Activated T-helper 1 cell treated with anti-CD3 and anti-CD28 coated beads, Interleukin-2, amount 50 U/mL, for 16 hours (primary cell): Measurements from ENCODE around the gene ZSWIM9.
A peak's percentile ranks its signal among the peaks of the same experiment; 100 is the strongest.

Experiments used
- DNase-seq, 2 donors: peaks; one replicate each; pipeline ENCODE4 v3.0.0-alpha.2; 2020; ENCODE audit warnings: low read depth in 1 of 2, low spot score in 1 of 2

ZSWIM9 gene

DNA sequence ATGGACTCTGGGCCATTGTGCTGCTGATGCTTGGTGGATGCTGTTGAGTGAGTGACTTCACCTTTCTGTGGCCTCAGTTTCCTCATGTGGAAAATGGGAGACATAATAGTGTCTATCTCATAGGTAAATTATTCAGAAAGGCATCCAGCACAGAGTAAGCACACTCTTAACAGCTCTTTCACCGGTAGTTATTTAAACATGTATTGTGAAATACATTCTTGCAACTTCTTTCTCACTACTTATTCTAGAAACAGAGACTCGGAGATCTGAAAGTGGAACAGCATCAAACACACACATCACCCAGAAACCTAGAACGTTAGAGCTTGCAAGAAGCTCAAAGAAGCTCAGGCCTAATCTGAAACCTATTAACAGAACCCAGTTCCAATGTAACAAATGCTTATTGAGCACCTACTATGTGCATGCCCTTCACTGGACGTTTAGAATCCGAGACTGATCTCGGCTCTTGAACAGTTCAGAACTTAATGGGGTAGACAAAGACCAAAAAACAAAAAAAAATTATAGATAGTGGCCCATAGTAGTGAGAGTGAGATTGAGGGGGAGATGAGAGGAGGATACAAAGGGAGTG lies 4.1 kb downstream of the ZSWIM9 start:
- DNase-seq, result no peak

DNA sequence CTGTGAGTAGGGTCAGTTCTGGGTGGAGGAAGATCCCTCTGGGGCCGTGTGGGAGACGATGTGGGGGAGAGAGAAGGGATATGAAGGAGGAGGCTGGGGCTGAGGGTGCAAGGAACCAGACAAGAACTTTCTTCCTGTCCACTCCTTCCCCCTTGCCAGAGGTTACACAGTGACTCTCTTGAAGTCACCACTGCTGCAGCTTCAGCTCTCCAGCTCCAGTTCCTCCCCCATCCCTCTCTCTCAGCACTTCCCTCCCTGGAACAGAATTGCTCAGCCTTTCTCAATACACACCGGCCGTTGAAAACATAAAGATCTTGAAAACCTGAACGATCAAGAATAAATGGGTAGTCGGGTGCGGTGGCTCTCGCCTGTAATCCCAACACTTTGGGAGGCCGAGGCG lies 5.1 kb downstream of the ZSWIM9 start:
- no peak for DNase-seq

GRCh38 chr19:48176226-48176625 lies 5.7 kb downstream of the ZSWIM9 start:
- no peak for DNase-seq

DNA sequence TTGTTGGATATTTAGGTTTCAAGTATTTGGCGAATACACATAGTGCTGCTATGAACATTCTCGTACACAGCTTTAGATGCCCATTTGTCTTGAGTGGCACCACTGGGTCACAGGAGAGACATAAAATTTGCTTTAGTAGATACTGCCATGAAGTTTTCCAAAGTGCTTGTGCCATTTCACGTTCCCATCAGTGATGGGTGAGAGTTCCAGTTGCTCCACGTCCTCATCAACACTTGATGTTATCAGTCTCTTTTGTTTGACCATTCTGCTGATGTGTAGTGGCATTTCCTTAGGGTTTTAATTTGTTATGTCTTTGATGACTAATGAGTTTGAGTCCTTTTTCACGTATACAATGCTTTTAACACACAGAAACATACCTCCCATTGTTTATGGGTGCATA lies 11.0 kb downstream of the ZSWIM9 start:
- DNase-seq, result no peak

DNA sequence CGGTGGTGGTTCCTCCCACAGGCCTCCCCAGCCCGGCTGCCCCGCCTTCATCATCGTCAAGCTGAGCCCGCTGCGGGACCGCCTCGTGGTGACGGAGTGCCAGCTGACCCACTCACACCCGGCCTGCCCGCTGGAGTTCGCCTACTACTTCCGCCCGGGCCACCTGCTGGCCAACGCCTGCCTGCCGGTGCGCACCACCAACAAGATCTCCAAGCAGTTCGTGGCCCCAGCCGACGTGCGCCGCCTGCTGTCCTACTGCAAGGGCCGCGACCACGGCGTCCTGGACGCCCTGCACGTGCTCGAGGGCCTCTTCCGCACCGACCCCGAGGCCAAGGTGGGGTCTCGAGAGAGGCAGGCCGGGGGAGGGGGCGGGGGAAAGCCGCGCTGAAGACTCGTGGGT lies 12.0 kb downstream of the ZSWIM9 start:
- DNase-seq, result no peak

DNA sequence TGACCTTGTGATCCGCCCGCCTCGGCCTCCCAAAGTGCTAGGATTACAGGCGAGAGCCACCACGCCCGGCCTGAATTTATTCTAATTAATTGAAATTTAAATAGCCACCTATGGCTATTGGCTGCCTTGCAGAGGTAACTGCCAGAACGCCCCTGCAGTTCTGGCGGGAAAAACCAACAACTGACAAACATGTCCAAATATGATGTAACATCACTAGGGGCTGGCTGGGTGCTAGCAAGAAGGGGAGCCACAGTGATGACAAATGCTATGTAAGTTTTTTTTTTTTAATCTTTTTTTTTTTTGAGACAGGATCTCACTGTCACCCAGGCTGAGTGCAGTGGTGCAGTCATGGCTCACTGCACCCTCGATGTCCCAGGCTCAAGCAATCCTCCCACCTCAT lies 12.9 kb downstream of the ZSWIM9 start:
- DNase-seq, result no peak

DNA sequence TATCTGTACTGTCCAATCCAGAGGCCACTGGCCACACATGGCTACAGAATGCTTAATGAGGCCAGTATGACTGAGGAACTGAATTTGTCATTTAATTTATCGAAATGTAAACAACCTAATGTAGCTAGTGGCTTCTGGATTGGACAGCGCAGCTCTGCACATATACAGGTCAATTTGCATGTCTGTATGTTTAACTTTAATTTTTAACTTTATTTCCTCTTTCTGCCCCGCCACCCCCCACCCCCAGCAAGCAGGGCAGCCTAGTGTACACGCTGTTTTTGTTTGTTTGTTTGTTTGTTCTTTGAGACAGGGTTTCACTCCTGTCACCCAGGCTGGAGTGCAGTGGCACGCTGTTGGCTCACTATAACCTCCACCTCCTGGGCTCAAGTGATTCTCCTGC lies 15.5 kb downstream of the ZSWIM9 start:
- no peak for DNase-seq

DNA sequence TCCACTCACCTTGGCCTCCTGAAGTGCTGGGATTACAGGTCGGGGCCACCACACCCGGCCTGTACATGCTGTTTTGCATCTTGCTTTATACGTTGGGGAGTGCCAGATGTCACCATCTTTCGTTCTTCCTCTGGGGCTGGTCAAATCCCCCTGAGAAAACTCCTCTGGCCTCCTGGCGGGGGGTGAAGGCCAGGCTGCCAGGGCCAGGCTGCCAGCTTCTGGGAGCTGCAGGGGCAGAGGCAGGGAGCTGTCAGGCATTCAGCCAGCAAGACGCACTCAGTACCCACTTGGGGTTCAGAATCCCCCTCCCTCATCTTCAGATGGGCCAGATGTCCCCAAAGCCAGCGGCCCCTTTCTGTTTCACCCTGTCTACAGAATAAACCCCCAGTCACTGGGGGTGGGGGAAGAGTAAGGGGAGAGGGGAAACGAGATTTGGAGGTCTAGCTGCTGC lies 16.1 kb downstream of the ZSWIM9 start:
- DNase-seq, result no peak

- DNase-seq, result peak; percentile 22 to 52
Measured at GRCh38 chr19:48190288-48190884, 19.9 kb downstream of the ZSWIM9 start.

DNA sequence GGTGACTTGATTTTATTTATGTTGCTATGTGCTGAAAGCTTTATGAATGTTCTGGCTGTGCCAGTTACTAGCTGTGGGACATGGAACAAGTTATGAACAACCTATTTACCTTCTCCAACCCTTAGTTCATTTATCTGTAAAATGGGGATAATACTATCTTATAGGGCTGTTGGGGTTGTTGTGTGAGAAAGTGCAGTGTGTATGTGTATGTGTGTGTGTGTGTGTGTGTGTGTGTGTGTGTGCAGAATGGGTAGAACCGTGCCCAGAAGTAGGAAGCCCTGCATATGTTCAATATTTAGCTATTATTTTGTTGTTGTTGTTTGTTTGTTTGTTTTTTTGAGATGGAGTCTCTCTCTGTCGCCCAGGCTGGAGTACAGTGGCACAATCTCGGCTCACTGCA lies 20.4 kb downstream of the ZSWIM9 start:
- DNase-seq, result no peak

GRCh38 chr19:48192750-48193149 lies 22.3 kb downstream of the ZSWIM9 start:
- DNase-seq, result no peak

DNA sequence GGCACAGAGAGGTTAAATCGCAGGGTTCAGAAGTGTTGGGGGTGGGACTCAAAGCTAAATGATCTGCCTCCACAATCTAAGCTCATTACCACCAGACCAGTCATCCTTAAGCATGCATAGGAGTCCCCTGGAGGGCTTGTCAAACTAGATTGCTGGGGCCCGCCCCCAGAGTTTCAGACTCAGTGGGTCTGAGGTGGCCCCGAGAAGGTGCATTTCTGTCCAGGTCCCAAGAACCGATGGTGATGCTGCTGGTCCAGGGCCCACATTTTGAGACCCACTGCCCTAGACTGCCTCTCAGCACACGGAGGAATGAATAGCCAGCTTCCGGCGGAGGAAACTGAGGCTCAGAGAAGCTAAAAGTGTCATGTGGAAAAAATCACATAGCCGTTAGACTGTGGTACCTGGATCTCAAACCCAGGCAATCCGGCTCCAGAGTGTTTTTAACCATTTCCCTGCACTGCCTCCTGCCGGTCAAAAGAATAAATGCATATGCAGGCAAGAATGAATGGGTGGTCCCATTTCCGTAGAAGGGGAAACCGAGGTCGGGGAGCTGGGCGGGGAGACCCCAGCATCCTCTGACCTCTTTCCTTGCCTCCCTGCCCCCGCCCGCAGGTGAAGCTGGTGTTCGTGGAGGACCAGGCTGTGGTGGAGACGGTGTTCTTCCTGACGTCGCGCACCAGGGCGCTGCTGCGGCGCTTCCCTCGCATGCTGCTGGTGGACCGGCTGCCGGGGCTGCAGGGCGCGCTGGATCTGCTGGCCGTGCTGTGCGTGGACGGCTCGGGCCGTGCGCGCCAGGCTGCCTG lies 23.8 kb downstream of the ZSWIM9 start:
- no peak for DNase-seq

- DNase-seq, result no peak
Measured at GRCh38 chr19:48194844-48195830, 24.7 kb downstream of the ZSWIM9 start.

DNA sequence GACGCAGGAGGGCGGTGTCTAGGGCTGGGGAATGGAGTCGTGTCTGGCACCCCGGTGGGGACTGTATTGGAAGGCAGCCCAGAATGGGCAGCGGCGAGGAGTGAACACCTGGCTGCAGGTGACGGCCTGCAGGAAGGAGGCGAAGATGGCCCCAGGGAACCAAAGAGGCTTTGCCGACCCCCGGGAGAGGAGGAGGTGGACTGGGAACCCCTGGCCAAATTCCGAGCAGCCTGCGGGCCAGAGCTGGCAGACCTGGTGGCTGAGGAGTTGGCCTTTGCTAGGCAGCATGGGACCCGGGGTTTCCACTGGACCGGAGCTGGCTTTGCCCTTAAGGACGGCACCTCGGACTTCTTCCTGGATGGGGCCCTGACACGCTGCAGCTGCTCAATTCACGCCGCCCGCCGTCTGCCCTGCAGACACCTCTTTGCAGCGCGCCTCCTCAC lies 25.9 kb downstream of the ZSWIM9 start:
- no peak for DNase-seq

DNA sequence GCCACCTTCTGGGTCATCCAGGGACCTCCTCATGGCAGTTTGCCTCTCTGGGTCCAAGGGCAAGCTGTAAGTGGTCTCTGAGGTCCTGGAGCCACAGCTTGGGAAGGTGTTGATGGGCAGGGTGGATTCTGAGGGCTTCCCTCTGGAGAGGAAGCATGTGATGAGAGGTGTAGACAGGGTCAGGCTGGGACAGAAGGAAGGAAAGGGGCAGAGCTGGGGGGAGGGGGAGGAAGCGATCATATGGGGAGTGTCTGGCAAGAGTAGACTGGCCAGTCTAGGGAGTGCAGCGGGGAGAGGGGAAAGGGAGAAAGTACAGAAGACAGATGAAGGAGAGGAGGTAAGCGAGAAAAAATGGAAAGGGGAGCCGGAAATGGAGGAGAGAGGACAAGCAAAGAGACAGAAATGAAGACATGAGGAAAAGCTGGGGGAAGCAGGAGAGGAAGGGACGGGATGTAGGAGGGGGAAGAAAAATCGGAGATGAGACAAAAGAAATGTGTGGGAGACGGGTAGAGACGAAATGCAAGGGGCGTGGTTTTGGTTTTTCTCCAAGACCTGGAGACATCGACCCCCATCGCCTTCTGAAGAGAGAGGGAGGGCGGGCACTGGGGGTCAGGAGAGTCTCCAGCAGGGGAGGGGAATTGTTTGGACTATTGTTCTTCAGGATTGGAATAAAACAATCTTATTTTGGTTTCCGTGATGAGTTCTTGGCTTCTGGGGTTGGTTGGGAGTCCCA lies 26.6 kb downstream of the ZSWIM9 start:
- DNase-seq, result no peak

- DNase-seq, result no peak
Measured at GRCh38 chr19:48203222-48203793, 32.8 kb downstream of the ZSWIM9 start.

GRCh38 chr19:48203794-48204628 lies 33.5 kb downstream of the ZSWIM9 start:
- peak; percentile 79 to 84 for DNase-seq

GRCh38 chr19:48206397-48207093 lies 36.1 kb downstream of the ZSWIM9 start:
- DNase-seq, result no peak

- DNase-seq, result no peak
Measured at GRCh38 chr19:48210005-48210404, 39.5 kb downstream of the ZSWIM9 start.
